ENCODE results near the gene ATP5MC2.

DNA sequence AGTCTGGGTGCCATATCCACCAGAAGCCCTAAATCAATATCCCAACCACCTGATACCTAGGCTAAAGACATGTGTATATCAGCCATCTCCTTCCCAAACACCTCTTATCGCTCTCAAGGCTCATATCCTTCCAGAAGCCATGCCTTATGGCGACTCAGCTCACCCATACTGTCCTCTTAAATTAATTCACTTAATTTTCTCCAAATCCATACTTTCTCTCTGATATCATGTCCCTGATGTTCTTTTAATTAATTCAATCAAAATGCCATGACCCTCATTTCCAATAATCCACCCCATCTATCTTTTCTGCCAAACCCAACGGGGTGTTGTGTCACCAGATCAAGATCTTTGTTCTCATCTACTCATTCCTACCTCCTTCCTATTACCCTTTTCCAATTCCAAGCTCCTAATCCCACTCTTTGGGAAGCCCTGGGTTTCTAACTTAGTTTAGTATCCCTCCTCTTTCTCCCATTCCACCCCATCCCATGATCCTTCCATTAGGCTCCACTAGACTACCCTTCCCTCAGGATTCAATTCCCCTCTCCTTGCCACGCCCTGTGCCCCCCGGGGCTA, 50.4 kb downstream of the ATP5MC2 start:
- TF ChIP-seq, protein P1, sequence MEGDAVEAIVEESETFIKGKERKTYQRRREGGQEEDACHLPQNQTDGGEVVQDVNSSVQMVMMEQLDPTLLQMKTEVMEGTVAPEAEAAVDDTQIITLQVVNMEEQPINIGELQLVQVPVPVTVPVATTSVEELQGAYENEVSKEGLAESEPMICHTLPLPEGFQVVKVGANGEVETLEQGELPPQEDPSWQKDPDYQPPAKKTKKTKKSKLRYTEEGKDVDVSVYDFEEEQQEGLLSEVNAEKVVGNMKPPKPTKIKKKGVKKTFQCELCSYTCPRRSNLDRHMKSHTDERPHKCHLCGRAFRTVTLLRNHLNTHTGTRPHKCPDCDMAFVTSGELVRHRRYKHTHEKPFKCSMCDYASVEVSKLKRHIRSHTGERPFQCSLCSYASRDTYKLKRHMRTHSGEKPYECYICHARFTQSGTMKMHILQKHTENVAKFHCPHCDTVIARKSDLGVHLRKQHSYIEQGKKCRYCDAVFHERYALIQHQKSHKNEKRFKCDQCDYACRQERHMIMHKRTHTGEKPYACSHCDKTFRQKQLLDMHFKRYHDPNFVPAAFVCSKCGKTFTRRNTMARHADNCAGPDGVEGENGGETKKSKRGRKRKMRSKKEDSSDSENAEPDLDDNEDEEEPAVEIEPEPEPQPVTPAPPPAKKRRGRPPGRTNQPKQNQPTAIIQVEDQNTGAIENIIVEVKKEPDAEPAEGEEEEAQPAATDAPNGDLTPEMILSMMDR (conservative IDR thresholded peaks at IDR 0.05 in 1 of 2, IDR thresholded peaks at IDR 0.05 in 1 of 2; ENCODE audit: extremely low read depth in 1 of 2, insufficient read depth in 1 of 2, low read depth in 1 of 2, low read length in 2 of 2): no peak
- TF ChIP-seq EZH2 (IDR thresholded peaks at IDR 0.05; ENCODE audit: borderline replicate concordance, low read length): no peak

Data from mammary epithelial cell (primary cell).